DMS79 treated with DMSO at 0.1 percent for 48 hours (cell line): ENCODE data around the gene HRH2.
"Not testable (repeated sequence)": the region's sequence is repeated elsewhere in the genome, so short reads cannot be mapped to it uniquely, and the experiment has no call there.

Experiments used
- DNase-seq: peaks from one replicate; lab custom pipeline; 2025; lab: John Stamatoyannopoulos, UW

Gene HRH2

DNA sequence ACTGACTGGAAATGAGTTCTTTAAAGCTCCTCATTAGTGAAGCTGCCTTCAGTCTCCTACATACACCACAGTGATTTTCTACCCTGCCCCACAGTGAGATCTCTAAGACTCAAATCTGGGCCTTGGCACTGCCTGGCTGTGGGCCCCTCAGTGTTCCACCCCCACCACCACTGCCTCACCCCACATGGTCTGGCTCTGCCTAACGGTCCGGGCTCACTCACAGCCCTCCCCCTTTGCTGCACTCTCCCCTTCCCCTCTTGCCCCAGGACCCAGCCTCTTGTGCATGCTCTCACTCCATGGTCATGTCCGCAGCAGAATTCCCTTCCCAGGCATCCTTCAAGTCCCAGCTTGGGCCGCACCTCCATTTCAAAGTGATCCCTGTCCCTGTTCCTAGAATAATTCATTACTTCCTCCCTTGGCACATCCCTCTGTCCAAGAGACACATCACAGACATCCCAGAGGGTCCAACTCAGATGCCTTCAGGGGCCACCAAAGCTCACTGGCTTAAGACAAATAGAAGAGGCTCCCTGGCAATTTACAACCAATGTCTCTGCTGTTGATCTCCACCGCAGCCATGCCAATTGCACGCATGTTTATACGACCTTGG lies 56.7 kb downstream of the HRH2 start:
- no peak for DNase-seq

DNA sequence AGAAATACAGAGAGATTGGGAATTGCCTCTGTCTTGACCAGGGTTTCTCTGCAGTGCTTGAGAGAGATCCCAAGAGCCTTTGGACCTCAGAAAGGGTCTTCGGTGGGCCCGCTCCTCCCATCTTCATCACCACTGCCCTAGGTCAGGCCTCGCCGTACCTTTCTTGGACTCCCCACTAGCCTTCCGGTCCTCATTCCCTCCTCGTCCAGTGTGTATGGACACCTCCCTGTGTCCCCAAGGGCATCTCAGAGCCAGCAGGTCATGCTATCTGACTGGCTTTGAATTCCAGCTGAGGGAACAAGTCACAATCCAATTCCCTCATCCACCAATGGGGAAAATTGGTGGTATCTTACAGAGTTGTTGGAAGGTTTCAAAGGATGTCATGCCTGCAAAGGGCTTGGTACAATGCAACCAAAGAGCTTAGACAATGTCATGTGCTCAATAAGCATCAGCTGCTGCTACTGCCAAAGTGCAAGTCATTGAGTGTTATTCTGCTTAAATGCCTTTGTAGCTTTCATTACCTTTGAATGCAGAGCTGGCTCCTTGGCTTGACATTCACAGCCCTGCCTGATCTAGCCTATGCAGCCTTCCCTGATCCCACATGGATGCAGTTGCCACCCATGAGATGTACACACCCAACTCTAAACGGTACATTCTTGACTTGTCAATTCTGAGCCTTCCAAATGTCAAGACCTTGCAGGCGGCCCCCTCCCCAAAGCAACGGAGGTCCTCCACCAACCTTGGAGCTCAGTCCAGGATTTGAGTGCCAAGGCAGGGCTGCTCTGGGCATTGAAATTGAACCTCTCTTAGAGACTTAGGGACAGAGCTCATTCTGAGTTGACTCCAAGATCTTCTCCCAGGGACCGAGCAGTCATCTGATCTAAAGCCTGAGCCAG lies 58.0 kb downstream of the HRH2 start:
- no peak for DNase-seq

DNA sequence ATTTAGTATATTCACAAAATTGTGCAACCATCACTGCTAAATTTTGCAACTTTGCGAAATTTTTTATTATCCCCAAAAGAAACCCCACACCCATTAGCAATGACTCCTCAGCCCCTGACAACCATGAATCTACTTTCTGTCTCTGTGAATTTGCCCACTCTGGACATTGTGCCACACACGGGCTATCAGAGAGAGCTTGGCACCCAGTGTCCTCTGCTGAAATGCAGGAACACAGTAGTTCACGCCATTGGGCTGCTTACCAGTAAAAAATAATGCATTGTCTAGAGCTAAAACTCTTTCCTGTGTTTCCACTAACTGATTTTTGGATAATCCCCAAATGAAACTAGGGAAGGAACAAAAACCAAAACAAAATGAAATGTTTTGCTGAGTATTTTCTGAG lies 60.0 kb downstream of the HRH2 start:
- DNase-seq = no peak

- DNase-seq = peak; percentile 26
Observed at GRCh38 chr5:175718401-175719108, 60.7 kb downstream of the HRH2 start.

GRCh38 chr5:175719109-175719432 lies 61.2 kb downstream of the HRH2 start:
- not testable (repeated sequence) for DNase-seq

DNA sequence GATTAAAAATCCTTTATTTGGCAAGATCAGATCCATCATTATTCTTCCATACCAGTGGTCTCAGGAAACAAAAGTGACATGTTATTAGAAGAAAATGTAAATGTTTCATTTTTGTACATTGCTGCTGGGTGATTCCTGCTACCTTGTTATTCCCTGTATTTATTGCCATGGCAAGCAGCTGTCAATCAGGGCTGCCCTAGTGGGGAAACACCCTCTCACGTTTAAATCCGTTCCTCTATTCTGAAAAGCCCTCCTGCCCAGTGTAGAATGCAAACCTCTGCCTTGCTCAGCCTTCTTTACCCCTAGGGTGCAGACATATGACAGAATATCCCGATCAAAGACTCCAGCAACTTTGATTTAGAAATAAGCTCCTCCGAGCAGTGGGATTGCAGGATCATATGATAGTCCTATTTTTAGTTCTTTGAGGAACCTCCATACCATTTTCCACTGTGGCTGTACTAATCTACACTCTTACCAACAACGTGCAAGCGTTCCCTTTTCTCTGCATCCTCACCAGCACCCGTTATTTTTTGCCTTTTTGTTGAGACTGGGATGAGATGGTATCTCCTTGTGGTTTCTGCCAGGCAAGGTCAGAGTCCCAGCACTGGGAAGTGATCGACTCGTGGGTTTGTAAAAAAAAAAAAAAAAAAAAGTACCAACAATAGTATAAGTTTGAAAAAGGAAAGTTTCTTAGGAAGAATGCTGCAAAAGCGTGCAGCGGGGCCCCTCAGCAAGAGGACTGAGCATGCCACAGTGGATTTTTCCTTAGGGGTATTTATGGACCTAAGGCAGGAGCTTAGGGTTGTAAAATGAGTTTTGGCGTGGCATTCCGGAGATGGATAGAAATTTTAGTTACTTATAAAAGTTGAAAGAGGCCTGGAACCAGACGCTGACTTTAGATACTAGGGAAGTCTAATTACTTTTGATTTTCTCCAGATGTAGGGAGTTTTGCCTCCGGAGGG lies 66.7 kb downstream of the HRH2 start:
- no peak for DNase-seq

GRCh38 chr5:175728316-175728715 lies 70.4 kb downstream of the HRH2 start:
- no peak for DNase-seq

GRCh38 chr5:175728885-175729828 lies 71.3 kb downstream of the HRH2 start:
- no peak for DNase-seq

GRCh38 chr5:175729829-175730277 lies 72.0 kb downstream of the HRH2 start:
- peak; percentile 55 for DNase-seq

- no peak for DNase-seq
Observed at GRCh38 chr5:175731172-175731571, 73.3 kb downstream of the HRH2 start.

DNA sequence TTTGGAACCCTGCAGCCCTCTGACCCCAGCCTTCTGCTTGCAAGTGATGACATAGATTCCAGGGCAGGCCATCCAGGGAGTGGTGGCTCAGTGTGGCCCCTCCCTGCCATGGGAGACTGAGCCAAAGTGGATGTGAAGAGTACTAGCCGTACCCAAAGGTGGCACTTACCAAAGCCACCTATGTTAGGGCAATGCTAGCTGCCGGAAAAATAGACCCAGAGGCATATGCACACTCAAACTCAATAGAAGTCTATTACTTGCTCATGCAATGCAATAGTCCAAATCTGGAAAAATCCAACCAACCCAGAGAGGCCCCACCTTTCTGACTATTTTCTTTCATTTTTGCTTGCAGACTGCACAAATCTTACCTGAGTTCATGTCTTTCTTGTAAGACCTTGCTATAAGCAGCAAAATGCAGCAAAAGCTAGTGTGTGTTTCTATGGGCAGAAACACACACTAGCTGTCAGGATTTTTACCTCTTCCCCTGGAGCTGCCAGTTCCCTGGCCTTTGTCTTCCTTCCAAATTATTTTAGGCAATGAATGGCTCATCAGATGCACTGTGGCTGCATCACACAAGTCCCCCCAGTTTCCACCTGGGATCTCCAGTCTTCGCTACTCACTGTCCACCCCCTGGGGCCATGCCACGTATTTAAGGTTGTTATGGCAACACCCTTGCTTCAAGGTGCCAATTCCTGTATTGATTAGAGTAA lies 74.0 kb downstream of the HRH2 start:
- DNase-seq = no peak

GRCh38 chr5:175733017-175733416 lies 75.1 kb downstream of the HRH2 start:
- DNase-seq = no peak

GRCh38 chr5:175734016-175734415 lies 76.1 kb downstream of the HRH2 start:
- no peak for DNase-seq

DNA sequence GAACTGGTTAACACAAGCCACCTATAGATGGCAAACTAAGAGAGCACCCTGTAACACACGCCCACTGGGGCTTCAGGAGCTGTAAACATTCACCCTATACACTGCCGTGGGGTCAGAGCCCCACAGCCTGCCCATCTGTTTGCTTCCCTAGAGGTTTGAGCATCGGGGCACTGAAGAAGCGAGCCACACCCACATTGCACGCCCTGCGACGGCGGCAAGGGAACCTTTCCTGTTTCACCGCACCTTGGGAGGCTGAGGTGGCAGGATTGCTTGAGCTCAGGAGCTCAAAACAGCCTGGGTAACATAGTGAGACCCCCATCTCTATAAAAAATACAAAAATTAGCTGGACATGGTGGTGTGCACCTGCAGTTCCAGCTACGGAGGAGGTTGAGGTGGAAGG lies 76.6 kb downstream of the HRH2 start:
- no peak for DNase-seq

- DNase-seq = no peak
Observed at GRCh38 chr5:175735701-175736100, 77.8 kb downstream of the HRH2 start.

- DNase-seq = no peak
Observed at GRCh38 chr5:175736652-175737051, 78.8 kb downstream of the HRH2 start.

DNA sequence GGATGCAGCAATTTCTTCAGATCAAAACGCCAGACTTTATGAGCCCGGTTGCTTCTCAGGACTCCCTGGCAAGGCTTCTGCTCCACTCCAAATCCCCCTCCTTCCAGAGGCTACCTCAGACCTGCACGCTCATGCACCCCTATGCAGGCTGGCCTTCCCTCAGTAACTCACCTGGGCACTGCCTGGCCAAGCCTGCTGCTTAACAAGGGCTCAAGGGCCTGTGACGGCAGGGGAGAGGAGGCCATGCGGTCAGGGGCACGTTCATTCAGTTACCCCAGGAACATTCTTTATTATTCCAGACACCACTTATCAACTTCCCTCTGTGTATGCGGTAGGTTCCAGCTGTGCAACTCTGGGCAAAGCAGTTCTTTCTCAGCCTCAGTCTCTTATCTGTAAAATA lies 79.6 kb downstream of the HRH2 start:
- no peak for DNase-seq

- no peak for DNase-seq
Observed at GRCh38 chr5:175738126-175738525, 80.3 kb downstream of the HRH2 start.

- DNase-seq = no peak
Observed at GRCh38 chr5:175738602-175739133, 80.8 kb downstream of the HRH2 start.

DNA sequence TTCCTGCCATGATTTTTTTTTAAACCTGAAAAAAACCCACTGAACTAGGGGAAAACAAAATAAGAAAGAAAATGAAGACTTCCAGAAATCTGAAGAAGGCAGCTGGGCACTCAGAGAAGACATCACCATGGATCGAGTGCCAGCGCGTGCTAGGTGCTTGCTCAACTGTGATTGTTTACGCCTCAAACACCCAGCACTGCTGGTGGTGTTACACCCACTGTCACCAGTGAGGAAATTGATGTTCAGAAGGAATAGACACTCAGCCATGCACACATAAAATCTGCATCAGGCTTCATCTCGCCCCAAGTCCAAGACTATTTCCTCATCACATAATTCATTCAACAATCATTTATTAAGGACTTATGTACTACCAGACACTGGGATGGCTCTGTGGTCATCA lies 82.1 kb downstream of the HRH2 start:
- no peak for DNase-seq
